ENCODE measurements around the gene CAMK1D. TPM values are rescaled to one million over a fixed set of nuclear protein-coding genes. Genes with fewer than 3 reads are reported as not detected.

CAMK1D gene
- total and polyA plus RNA-seq, 10 of the 15 experiments (the other 5 are each of a cell fraction or from before 2014, with no cell fraction given): 2.1 to 35.5 (median 14.7) TPM

DNA sequence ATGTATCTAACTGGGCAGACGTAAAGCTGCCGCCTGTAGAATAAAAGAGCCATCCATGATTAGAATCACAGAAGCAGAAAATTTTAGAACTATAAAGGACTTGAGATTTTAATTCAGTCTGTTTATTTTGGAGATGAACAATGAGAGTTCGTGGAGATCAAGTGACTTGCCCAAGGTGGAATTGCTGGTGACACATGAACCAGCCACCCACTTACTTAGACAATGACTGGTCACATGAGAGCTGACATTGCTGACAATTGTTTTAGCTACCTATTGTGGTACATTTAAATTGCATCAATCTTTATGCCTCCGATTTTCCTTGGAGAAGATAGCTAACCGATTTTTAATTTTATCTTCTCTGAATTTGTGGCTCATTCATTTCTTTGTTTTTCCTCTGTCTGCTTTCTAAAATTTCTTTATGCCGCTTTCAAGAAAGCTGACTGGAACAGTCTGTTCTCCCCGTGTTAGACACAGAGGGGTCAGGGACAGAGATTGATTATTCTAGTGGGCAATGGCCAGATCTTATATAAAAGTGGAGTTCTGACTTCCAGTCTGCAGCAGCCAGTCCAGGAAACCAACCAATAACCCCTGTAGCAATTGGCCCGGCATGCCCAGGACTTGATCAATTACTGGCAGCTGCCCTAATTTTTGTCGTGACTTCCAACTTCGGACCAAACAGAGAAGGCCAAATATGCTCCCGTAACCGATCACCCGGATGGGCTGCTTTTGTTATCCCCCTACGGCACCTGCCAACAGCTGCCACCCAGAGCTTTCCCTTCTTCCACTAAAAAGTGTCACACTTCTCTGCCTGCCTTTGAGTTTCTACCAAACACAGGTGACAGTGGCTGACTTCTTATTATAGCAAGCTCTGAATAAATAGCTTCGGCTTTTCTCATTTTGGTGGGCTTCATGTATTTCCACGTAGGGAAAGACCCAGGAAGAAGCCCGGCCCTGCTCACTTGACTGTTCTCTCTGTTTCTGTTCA, 241.6 kb downstream of the CAMK1D start (continued):
- TF ChIP-seq, protein P1, sequence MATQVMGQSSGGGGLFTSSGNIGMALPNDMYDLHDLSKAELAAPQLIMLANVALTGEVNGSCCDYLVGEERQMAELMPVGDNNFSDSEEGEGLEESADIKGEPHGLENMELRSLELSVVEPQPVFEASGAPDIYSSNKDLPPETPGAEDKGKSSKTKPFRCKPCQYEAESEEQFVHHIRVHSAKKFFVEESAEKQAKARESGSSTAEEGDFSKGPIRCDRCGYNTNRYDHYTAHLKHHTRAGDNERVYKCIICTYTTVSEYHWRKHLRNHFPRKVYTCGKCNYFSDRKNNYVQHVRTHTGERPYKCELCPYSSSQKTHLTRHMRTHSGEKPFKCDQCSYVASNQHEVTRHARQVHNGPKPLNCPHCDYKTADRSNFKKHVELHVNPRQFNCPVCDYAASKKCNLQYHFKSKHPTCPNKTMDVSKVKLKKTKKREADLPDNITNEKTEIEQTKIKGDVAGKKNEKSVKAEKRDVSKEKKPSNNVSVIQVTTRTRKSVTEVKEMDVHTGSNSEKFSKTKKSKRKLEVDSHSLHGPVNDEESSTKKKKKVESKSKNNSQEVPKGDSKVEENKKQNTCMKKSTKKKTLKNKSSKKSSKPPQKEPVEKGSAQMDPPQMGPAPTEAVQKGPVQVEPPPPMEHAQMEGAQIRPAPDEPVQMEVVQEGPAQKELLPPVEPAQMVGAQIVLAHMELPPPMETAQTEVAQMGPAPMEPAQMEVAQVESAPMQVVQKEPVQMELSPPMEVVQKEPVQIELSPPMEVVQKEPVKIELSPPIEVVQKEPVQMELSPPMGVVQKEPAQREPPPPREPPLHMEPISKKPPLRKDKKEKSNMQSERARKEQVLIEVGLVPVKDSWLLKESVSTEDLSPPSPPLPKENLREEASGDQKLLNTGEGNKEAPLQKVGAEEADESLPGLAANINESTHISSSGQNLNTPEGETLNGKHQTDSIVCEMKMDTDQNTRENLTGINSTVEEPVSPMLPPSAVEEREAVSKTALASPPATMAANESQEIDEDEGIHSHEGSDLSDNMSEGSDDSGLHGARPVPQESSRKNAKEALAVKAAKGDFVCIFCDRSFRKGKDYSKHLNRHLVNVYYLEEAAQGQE (IDR thresholded peaks at IDR 0.05; ENCODE audit: low read depth, low read length): no peak
- no peak for TF ChIP-seq NFXL1 (IDR thresholded peaks at IDR 0.05; ENCODE audit: borderline replicate concordance)
- TF ChIP-seq, protein P2, sequence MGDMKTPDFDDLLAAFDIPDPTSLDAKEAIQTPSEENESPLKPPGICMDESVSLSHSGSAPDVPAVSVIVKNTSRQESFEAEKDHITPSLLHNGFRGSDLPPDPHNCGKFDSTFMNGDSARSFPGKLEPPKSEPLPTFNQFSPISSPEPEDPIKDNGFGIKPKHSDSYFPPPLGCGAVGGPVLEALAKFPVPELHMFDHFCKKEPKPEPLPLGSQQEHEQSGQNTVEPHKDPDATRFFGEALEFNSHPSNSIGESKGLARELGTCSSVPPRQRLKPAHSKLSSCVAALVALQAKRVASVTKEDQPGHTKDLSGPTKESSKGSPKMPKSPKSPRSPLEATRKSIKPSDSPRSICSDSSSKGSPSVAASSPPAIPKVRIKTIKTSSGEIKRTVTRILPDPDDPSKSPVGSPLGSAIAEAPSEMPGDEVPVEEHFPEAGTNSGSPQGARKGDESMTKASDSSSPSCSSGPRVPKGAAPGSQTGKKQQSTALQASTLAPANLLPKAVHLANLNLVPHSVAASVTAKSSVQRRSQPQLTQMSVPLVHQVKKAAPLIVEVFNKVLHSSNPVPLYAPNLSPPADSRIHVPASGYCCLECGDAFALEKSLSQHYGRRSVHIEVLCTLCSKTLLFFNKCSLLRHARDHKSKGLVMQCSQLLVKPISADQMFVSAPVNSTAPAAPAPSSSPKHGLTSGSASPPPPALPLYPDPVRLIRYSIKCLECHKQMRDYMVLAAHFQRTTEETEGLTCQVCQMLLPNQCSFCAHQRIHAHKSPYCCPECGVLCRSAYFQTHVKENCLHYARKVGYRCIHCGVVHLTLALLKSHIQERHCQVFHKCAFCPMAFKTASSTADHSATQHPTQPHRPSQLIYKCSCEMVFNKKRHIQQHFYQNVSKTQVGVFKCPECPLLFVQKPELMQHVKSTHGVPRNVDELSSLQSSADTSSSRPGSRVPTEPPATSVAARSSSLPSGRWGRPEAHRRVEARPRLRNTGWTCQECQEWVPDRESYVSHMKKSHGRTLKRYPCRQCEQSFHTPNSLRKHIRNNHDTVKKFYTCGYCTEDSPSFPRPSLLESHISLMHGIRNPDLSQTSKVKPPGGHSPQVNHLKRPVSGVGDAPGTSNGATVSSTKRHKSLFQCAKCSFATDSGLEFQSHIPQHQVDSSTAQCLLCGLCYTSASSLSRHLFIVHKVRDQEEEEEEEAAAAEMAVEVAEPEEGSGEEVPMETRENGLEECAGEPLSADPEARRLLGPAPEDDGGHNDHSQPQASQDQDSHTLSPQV (IDR thresholded peaks at IDR 0.05): no peak

All from GM12878 (cell line).